Endometrial microvascular endothelial cells (primary cell): Measurements from ENCODE around the gene COPZ2. TPM values are rescaled to one million over a fixed set of nuclear protein-coding genes. Genes with fewer than 3 reads are reported as not detected.

Experiments used
- total RNA-seq: library from RNA; depleted of rRNA; stranded (reverse); fragments of >200 nt; gene quantifications from one replicate; pipeline ENCODE4 v1.2.3, GENCODE V29; 2015; ENCODE audit errors: inconsistent ontology term

COPZ2 gene
- total RNA-seq, 1 donor from 2014 or later = 18.2 TPM

Other genes with a start within 250 kb of the COPZ2 start
- gene OSBPL7, start 216.0 kb downstream of the COPZ2 start, total RNA-seq = 13.6 TPM
- gene MRPL10, start 206.3 kb downstream of the COPZ2 start, total RNA-seq = 41.9 TPM
- gene LRRC46, start 206.1 kb downstream of the COPZ2 start, total RNA-seq = not detected
- gene SCRN2, start 196.5 kb downstream of the COPZ2 start, total RNA-seq = 32.3 TPM
- 0.56 TPM for gene SP6, start 186.6 kb downstream of the COPZ2 start, total RNA-seq
- gene SP2, start 141.6 kb downstream of the COPZ2 start, total RNA-seq = 1.4 TPM
- gene PNPO, start 96.2 kb downstream of the COPZ2 start, total RNA-seq = 42.4 TPM
- gene PRR15L, start 79.9 kb downstream of the COPZ2 start, total RNA-seq = not detected
- gene CDK5RAP3, start 66.7 kb downstream of the COPZ2 start, total RNA-seq = 60.1 TPM
- gene NFE2L1, start 10.6 kb upstream of the COPZ2 start, total RNA-seq = 115 TPM
- 58.4 TPM for gene CBX1, start 63.7 kb upstream of the COPZ2 start, total RNA-seq
- gene SNX11, start 70.0 kb upstream of the COPZ2 start, total RNA-seq = 27.2 TPM